Right lobe of liver (tissue), 4 donors: ENCODE results near the gene ANKK1.

Source experiments
- POLR2A ChIP-seq: fragments of 450-650 bp; IDR thresholded peaks from one replicate; pipeline ENCODE4 v1.6.1; 2017; ENCODE audit warnings: antibody characterized with exemption, mild to moderate bottlenecking
- TF ChIP-seq, protein P1 (sequence below), 4 donors: fragments of 200-600 bp in 3 of 4; fragments of 450-650 bp in 1 of 4; IDR thresholded peaks; one replicate each; pipeline versions ENCODE4 v1.5.1 to v1.8.0; 2016 to 2022; ENCODE audit warnings: antibody characterized with exemption in 4 of 4, mild to moderate bottlenecking in 2 of 4
- donor health status: DM: no; HTN: no; CAD: no.
- donor health status: DM: no; HTN: no; CAD: no.
- donor health status: DM: no; HTN: yes; CAD: no.

DNA sequence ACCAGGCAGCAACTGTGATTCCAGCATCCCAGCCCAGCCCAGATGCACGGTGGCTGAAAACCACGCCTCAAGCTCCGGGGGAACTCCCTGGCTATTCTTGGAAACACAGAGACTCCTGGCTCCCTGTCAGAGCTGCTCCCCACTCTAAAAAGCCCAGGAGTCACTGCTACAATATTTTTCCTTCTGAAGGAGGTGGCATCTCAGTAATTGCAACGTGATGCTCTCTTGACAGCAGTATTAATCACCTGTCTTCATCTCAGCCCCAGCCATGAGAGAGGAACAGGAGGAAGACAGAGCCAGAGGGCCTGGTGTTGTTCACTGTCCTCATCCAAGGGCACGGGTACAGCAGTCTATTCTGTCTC lies 60.7 kb downstream of the ANKK1 start:
- TF ChIP-seq, protein P1, sequence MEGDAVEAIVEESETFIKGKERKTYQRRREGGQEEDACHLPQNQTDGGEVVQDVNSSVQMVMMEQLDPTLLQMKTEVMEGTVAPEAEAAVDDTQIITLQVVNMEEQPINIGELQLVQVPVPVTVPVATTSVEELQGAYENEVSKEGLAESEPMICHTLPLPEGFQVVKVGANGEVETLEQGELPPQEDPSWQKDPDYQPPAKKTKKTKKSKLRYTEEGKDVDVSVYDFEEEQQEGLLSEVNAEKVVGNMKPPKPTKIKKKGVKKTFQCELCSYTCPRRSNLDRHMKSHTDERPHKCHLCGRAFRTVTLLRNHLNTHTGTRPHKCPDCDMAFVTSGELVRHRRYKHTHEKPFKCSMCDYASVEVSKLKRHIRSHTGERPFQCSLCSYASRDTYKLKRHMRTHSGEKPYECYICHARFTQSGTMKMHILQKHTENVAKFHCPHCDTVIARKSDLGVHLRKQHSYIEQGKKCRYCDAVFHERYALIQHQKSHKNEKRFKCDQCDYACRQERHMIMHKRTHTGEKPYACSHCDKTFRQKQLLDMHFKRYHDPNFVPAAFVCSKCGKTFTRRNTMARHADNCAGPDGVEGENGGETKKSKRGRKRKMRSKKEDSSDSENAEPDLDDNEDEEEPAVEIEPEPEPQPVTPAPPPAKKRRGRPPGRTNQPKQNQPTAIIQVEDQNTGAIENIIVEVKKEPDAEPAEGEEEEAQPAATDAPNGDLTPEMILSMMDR (IDR thresholded peaks at IDR 0.05): no peak
- TF ChIP-seq POLR2A: no peak
